Sigmoid colon (tissue), 4 donors: ENCODE measurements around the gene CDKN1C.

Experiments
- CTCF ChIP-seq, 4 experiments: fragments of 450-650 bp in 3 of 4; fragments of 200-600 bp in 1 of 4; IDR thresholded peaks; one replicate each; pipeline ENCODE4 v1.5.1; 2016 to 2019; ENCODE audit warnings: antibody characterized with exemption in 4 of 4, mild to moderate bottlenecking in 3 of 4, moderate library complexity in 2 of 4
- EP300 ChIP-seq, 4 donors: sonication (generic); formaldehyde crosslinking; IDR thresholded peaks; one replicate each; pipeline ENCODE4 v1.6.1; 2017; ENCODE audit warnings: antibody characterized with exemption in 4 of 4
- POLR2A ChIP-seq, 2 donors: fragments of 450-650 bp; IDR thresholded peaks; one replicate each; pipeline ENCODE4 v1.6.1; 2016; ENCODE audit warnings: antibody characterized with exemption in 2 of 2, mild to moderate bottlenecking in 2 of 2, moderate library complexity in 2 of 2

- TF ChIP-seq EP300 (IDR thresholded peaks at IDR 0.05) (no peak), CTCF (IDR thresholded peaks at IDR 0.05) (no peak), POLR2A (IDR thresholded peaks at IDR 0.05) (no peak)
These were observed 17.7 kb downstream of the CDKN1C start for GRCh38 chr11:2867722-2868505.
